MG63 (cell line): ENCODE results near the gene CILP. TPM values are rescaled to one million over a fixed set of nuclear protein-coding genes. Genes with fewer than 3 reads are reported as not detected.

Source experiments
- total RNA-seq: library from RNA; depleted of rRNA; stranded (reverse); fragments of >200 nt; shearing (Covaris generic); gene quantifications from 2 replicates; pipeline ENCODE4 v1.2.3, GENCODE V29; 2014; ENCODE audit warnings: low replicate concordance; rRNA removed

CILP gene
- total RNA-seq, 1 experiment from 2014 or later: not detected

Other genes starting within 250 kb of the CILP start
- 116 and 137 TPM in 2 replicates for gene SPG21, start 221.6 kb downstream of the CILP start, total RNA-seq
- 17.8 and 21.5 TPM in 2 replicates for gene MTFMT, start 181.8 kb downstream of the CILP start, total RNA-seq
- not detected in 2 replicates for gene SLC51B, start 166.1 kb downstream of the CILP start, total RNA-seq
- 2.7 and 4.7 TPM in 2 replicates for gene RASL12, start 143.5 kb downstream of the CILP start, total RNA-seq
- not detected in 2 replicates for gene KBTBD13, start 134.7 kb downstream of the CILP start, total RNA-seq
- gene UBAP1L, start 96.3 kb downstream of the CILP start, total RNA-seq: 0.43 and 1.0 TPM in 2 replicates
- 32.6 and 43.7 TPM in 2 replicates for gene PDCD7, start 77.7 kb downstream of the CILP start, total RNA-seq
- gene CLPX, start 26.1 kb downstream of the CILP start, total RNA-seq: 46.4 and 60.5 TPM in 2 replicates
- 6.3 and 10.2 TPM in 2 replicates for gene PARP16, start 75.4 kb upstream of the CILP start, total RNA-seq
- not detected in 2 replicates for gene RNU5A-1, start 84.6 kb upstream of the CILP start, total RNA-seq
- not detected in 2 replicates for gene RNU5B-1, start 93.2 kb upstream of the CILP start, total RNA-seq
- not detected in 2 replicates for gene IGDCC3, start 166.5 kb upstream of the CILP start, total RNA-seq
- gene IGDCC4, start 211.5 kb upstream of the CILP start, total RNA-seq: 1.1 and 3.0 TPM in 2 replicates